ENCODE data around the gene MAPKAPK5.
"Not testable (repeated sequence)": the region's sequence is repeated elsewhere in the genome, so short reads cannot be mapped to it uniquely, and the experiment has no call there.

MAPKAPK5 gene

DNA sequence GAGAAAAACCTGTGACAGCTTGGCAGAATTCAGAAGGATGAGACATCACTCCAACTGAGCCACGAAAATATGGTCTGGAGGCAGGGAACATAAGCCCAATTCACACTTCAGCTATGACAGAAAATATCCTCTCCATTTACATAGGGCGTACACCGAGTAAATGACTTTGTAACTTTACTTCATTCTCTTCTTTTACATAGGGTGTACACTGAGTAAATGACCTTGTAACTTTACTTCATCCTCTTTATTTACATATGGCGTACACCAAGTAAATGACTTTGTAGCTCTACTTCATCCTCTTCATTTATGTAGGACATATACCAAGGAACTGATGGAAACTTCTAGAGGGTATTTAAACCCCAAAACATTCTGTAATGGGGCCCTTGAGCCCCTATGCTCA, 14.1 kb upstream of the MAPKAPK5 start:
- no peak for DNase-seq (ENCODE audit: low read depth, low spot score)

DNA sequence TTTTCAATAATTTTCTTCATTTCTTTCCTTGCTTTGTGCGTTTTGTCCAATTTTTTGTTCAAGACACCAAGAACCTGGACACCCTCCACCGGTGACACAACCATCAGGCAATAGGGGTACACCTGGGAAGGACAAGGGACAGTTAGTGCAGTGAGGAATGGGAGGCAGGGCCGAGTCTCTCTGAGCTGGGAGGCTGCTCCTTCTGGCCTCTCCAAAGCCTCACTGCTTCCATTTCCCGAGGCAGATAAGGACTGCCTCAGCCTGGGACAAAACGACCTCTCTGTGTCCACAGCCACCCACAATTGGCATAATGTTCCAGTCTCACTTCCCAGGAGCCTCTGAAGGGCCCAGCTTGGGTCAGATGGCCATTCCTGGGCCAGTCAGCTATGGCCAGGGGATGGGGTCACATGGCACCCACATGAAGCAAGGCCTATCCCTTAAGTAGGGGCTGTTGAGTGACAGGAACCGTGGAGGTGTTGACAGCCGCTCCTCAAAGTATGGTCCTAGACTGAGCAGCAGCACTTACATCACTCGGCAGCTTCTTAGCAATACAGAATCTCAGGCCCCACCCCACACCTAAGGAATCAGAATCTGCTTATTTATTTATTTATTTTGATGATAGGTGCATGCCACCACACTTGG, 13.6 kb upstream of the MAPKAPK5 start:
- no peak for DNase-seq (ENCODE audit: low read depth, low spot score)

DNA sequence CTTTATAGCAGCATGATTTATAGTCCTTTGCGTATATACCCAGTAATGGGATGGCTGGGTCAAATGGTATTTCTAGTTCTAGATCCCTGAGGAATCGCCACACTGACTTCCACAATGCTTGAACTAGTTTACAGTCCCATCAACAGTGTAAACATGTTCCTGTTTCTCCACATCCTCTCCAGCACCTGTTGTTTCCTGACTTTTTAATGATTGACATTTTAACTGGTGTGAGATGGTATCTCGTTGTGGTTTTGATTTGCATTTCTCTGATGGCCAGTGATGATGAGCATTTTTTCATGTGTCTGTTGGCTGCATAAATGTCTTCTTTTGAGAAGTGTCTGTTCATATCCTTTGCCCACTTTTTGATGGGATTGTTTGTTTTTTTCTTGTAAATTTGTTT, 12.4 kb upstream of the MAPKAPK5 start:
- not testable (repeated sequence) for DNase-seq (ENCODE audit: low read depth, low spot score)

DNA sequence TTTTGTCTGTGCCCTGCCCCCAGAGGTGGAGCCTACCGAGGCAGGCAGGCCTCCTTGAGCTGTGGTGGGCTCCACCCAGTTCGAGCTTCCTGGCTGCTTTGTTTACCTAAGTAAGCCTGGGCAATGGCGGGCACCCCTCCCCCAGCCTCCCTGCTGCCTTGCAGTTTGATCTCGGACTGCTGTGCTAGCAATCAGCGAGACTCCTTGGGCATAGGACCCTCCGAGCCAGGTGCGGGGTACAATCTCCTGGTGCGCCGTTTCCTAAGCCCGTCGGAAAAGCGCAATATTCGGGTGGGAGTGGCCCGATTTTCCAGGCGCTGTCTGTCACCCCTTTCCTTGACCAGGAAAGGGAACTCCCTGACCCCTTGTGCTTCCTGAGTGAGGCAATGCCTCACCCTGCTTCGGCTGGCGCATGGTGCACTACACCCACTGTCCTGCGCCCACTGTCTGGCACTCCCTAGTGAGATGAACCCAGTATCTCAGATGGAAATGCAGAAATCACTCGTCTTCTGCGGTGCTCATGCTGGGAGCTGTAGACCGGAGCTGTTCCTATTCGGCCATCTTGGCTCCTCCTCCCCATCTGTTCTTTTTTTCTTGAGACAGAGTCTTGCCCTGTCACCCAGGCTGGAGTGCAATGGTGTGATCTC, 7.2 kb upstream of the MAPKAPK5 start:
- peak; percentile 53 for DNase-seq (ENCODE audit: low read depth, low spot score)

DNA sequence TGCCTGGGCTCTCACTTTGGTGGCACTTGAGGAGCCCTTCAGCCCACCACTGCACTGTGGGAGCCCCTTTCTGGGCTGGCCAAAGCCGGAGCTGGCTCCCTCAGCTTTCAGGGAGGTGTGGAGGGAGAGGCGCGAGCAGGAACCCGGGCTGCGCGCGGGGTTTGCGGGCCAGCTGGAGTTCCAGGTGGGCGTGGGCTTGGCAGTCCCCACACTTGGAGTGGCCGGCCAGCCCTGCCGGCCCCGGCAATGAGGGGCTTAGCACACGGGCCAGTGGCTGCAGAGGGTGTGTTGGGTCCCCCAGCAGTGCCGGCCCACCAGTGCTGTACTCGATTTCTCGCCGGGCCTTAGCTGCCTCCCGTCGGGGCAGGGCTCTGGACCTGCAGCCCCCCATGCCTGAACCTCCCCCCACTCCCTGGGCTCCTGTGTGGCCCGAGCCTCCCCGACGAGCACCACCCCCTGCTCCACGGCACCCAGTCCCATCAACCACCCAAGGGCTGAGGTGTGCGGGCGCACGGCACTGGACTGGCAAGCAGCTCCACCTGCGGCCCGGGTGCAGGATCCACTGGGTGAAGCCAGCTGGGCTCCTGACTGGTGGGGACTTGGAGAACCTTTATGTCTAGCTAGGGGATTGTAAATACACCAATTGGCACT, 6.4 kb upstream of the MAPKAPK5 start:
- not testable (repeated sequence) for DNase-seq (ENCODE audit: low read depth, low spot score)

DNA sequence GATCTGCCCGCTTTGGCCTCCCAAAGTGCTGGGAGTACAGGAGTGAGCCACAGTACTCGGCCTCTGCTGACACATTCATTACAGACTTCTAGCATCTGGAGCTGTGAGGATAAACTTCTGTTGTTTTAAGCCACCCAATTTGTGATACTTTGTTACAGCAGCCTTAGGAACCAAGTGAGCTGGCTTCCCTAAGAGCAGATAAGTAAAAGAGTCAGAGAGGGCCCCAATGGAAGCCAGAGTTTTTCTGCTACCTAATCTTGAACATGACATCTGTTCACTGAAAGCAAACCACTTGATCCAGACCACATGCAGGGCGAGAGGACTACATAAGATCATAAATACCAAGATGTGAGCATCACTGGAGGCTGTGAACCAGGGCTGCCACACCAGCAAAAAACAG, 3.7 kb upstream of the MAPKAPK5 start:
- no peak for DNase-seq (ENCODE audit: low read depth, low spot score)

DNA sequence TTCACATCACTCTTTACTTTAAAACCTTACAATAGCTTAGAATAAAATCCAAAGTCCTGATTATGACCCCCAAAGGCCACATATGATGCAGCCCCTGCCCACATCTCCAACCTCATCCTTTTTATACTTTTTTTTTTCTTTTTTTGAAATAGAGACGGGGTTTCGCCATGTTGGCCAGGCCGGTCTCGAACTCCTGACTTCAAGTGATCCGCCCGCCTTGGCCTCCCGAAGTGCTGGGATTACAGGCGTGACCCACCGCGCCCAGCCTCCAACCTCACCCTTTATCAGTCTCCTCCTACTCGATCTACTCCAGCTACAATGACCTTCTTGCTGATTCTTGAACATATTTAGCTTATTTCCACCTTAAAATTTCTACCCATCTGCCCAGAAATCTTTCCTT, 1.2 kb upstream of the MAPKAPK5 start:
- peak; percentile 19 for DNase-seq (ENCODE audit: low read depth, low spot score)

DNA sequence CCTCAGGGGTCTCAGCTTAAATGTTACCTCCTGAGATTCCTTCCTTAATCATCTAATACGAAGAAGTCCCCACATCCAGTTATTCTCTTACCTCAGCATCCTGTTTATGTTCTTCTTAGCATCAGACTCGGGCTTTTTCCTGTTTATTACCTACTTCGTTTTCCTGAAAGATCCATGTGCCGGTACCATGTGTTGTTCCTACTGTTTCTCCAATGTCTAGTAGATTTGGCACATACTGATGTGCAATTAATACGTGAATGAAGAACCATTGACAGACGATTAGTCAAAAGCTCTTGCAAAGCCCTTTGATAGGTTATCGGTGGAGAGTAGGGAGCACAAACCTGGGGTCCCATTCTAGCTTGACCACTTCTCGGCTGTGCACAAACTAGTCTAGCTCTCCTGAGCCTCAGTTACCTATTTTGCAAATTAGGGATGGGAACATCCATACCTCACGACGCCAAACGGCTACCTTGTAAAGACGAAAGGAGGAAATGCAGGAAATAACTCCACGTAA, 735 bp upstream of the MAPKAPK5 start:
- no peak for DNase-seq (ENCODE audit: low read depth, low spot score)

DNA sequence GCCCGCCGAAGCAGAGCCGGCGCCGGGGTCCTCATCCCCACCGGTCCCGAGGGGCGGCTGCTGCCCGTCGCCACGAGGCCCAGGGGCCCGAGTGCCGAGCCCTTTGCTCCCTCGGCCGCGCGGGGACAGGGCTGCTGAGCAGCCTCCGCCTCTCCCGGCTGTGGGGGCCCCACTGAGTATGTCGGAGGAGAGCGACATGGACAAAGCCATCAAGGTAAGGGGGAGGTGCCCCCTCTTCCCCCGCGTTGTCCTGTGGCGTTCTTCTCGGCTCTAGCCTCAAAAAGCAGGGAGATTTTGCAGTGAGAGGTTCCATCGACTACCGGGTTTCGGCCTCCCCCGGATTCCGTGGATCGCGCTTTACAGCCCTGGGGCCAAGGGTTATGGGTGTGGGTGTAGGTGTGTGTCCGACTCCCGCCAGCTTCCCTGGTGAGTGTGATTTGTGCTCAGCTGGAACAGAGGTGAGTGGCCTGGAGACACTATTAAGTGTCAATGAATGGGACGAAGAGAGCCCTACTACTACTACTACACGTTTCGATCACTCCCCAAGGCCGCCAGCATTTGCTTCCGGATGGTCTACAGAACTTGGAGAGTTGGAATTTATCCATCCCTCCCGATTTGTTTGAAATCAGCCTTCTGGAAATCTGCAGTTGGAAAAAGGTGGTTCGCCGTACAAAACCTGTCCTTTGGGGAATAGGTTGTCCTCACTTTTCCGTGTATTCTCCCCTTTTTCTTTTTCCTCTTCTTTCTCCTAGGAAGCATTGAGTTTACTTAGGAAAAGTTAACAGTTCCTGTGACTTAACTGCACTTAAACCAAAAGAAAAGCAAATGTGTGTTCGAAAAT, 748 bp downstream of the MAPKAPK5 start:
- peak; percentile 47 for DNase-seq (ENCODE audit: low read depth, low spot score)

DNA sequence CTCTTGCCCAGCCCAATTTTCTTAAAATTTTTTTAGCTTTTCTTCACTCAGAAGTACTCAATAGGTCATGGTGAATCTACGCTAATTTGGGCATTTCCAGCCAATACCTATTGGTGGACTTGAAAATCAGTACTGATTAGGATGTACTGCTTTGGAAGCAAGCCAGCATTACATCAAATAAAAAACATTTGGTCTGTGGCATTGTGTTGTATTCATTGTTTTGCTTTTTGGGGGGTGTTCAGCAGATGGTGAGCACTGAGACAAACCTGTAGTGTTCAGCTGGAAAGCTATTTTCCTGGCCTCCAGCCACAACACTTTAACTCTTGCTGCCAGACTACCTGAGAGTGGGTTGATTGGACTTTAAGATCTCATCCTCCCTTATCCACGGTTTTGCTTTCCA, 4.0 kb downstream of the MAPKAPK5 start:
- no peak for DNase-seq (ENCODE audit: low read depth, low spot score)

DNA sequence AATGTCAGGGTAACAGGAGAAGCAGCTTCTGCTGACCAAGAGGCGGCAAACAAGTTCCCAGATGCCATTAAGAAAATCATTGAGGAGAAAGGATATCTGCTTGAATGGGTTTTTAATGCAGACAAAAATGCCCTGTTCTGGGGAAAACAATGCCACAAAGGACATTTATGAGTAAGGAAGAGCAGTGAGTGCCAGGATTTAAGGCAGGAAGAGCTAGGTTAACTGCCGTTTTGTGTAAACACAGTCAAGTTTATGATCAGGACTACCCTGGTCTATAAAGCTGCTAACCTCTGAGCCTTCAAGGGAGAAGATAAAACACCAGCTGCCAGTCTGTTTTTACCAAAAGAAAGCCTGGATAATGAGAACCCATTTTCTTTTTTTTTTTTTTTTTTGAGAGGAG, 8.5 kb downstream of the MAPKAPK5 start:
- DNase-seq (ENCODE audit: low read depth, low spot score), result no peak

DNA sequence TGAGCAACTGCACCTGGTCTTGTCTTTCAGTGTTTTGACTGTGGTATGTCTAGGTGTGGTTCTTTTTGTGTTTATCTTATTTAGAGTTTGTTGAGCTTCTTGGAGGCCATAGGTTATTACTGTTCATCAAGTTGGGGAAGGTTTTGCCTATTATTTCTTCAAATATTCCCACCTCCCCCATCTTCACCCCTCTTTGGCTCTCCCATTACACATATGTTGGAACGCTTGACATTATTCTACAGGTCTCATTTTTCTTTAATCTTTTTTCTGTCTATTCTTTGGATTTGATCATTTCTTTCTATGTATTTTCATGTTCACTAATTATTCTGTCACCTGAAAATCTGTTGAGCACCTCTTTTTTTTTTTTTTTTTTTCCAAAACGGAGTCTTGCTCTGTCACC, 16.2 kb downstream of the MAPKAPK5 start:
- DNase-seq (ENCODE audit: low read depth, low spot score), result no peak

DNA sequence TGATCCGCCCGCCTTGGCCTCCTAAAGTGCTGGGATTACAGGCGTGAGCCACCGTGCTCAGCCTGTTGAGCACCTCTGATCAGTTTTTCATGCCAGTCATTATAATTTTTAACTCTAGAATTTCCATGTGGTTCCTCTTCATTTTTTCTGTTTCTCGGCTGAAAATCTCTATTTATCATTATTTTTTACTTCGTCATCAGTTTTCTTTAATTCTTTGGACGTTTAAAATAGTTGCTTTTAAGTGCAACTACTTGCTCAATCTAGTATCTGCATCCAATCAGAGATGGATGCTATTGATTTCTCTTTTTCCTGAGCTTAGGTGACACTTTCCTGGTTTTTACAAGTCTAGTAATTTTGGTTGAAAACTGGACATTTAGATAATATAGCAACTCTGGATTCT, 16.8 kb downstream of the MAPKAPK5 start:
- no peak for DNase-seq (ENCODE audit: low read depth, low spot score)

DNA sequence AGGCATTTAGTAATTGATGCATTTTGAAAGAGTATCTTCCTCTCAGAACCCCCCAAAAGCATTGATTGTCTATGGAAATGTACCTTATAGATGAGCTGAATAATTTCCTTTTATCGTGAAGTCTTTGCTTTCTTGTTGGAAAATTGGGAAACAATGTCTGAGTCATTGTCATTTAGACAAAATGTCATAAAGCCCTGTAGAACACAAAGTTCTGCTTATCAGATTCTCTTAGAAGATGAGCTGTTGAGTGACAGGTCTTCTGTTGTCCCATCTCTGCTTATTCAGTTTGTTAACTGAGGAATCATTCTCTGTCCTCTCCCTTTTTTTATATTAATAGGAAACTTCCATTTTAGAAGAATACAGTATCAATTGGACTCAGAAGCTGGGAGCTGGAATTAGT, 22.9 kb downstream of the MAPKAPK5 start:
- DNase-seq (ENCODE audit: low read depth, low spot score), result no peak

DNA sequence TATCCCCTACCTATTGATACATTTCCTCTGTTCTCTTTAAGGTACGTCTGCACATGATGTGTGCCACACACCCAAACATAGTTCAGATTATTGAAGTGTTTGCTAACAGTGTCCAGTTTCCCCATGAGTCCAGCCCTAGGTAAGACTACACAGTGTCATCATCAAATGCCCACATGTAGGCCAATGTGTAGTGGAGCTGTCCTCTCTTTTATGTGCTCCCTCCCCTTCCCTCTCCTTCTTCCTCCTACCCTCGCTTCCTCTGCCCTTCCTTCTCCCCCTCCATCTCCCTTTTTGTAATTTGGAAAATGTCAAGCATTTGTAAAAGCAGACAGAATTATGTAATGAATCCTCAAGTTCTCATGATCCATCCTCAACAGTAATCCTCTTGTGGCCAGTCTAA, 25.5 kb downstream of the MAPKAPK5 start:
- no peak for DNase-seq (ENCODE audit: low read depth, low spot score)

DNA sequence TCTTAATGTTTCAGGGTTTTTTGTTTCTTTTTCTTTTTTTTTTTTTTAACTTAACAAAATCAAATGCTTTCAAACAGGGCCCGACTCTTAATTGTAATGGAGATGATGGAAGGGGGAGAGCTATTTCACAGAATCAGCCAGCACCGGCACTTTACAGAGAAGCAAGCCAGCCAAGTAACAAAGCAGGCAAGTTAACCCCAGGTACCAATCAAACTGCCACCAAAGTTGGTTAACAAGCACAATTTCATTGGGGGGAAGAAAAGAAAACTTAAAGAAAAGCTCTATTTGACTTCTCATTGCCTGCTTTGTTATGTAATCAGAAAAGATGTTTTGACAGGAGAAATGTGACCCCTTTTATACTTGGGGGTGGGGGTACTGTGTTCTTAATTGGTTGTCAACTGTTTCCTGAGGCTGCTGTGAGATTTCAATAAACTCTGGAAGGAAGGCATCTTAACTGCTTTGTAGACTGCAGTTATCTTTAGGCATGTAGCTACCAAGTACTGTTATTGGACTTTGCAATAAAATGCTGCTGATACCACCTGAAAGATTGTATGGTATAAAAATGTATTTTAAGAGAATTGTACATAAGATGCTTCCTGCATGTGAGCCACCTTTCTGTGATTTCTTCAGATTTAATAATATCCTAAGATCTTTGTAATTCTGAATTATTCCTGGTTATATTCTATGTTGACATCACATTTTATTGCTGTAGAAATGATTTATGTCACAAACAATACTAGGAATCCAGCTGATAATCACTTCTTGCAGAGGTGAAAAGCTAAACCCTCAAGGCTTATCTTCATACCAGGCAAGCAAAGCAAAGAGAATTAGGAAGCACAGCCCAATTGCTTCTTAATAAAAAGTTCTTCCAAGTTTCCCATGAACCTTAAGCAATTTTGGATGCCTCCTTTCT, 26.9 kb downstream of the MAPKAPK5 start:
- peak; percentile 18 for DNase-seq (ENCODE audit: low read depth, low spot score)

DNA sequence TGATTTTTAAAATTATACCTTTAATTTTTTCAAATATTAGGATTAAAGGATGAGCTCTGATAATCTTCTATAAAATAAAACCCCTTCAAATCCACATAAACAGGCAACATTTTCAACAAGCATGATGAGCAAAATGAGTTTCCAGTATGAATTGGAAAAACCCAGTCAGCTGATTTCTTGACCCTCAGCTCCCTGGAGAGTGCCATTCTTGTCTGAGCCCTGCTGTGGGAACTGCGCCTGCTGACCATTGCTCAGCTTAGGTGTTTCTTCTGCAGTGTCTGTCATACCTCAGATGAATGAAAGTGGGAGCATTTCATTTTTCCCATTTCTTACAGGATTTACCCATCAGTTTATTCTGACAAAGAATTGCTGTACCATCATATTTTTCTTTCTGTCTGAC, 27.6 kb downstream of the MAPKAPK5 start:
- no peak for DNase-seq (ENCODE audit: low read depth, low spot score)

DNA sequence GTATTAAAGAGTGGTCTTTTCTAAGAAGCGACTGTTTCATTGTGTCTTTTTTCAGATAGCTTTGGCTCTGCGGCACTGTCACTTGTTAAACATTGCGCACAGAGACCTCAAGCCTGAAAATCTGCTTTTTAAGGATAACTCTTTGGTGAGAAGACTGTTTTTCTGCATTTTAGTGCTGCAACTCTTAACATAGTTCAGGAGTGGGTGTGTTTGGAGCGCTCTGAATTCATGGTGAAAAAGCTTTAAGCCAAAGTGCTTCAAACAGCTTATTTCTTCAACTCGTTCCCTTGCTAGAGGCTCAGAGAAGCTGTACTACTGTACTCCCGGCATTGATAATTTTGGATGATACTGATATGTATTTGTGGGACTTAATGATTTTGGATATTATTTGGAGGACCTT, 28.2 kb downstream of the MAPKAPK5 start:
- no peak for DNase-seq (ENCODE audit: low read depth, low spot score)

DNA sequence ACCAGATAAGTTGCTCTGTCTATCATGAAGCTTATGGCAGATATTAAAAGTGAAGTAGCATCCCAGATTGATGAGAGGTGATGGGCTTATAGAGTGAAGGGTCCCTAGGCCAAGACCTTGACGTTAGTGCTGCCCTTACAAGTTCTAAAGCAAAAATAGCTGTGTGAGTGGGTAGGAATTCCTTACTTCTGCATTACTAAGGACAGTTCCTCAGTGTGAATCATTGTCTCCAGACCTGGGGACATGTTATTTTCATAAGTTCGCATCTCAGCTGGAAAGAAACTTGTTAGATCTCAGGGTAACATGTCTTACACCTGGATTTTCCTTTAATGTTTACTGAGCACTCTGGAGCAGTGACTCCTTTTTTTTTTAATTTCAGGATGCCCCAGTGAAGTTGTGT, 28.7 kb downstream of the MAPKAPK5 start:
- DNase-seq (ENCODE audit: low read depth, low spot score), result no peak

DNA sequence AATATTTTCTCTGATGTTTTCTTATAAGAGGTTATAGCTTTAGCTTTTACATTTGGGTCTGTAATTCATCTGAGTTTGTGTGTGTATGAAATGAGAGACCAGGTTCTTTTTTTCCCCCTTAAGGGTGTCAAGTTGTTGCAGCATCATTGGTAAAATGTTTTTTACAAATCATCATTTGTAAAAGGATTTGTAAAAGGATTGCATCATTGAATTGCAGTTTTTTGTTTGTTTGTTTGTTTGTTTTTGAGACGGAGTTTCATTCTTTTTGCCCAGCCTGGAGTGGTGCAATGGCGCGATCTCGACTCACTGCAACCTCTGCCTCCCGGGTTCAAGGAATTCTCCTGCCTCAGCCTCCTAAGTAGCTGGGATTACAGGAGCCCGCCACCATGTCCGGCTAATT, 31.1 kb downstream of the MAPKAPK5 start:
- DNase-seq (ENCODE audit: low read depth, low spot score), result no peak

DNA sequence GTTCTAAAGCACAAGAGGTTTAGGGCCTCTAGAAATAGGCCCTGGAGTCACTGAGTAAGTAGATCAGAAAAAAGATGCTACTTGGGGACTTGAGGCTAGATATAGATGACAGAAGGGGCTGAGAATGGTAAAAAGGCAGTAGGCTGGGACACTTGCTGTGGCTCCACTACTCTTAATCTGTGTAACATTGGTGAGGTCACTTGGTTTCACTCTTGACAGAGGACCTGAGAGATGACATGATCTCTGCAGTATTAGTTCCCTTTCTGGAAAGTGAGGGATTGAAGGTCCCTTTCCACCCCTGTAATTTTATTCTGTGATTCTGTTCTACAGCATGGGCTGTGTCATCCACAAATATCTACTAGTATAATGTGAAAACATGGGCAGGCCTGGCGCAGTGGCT, 39.7 kb downstream of the MAPKAPK5 start:
- DNase-seq (ENCODE audit: low read depth, low spot score), result no peak

Data from ELF-1 (cell line).